WTC11 (cell line): ENCODE results near the gene PARP14. TPM values are rescaled to one million over a fixed set of nuclear protein-coding genes. Genes with fewer than 3 reads are reported as not detected.

Source experiments
- ATAC-seq: fragments of 200-7000 bp; cut with Tn5 transposase; 2 replicates; pipeline ENCODE4 v1.10.0; 2021; ENCODE audit warnings: mild to moderate bottlenecking, moderate library complexity
- CTCF ChIA-PET: fragments of 300-600 bp; sonication (Branson Sonifier 250); formaldehyde crosslinking; loops from one replicate; lab custom pipeline; 2021; ENCODE audit warnings: antibody characterized with exemption; lab: Charles Lee
- POLR2A ChIA-PET: fragments of 350-600 bp; sonication (Branson Sonifier 250); formaldehyde crosslinking; loops from one replicate; lab custom pipeline; 2021; ENCODE audit warnings: antibody characterized with exemption; lab: Charles Lee
- DNase-seq: peaks from one replicate; pipeline ENCODE4 v3.0.0; 2021; ENCODE audit warnings: low spot score
- H3K27ac Mint-ChIP-seq: 2 replicates; pipeline ENCODE4 v1.8.0; 2021; ENCODE audit warnings: mixed read lengths
- H3K27me3 Mint-ChIP-seq: 2 replicates; pipeline ENCODE4 v1.8.0; 2021; ENCODE audit warnings: low read depth, mild to moderate bottlenecking, moderate library complexity, mixed read lengths
- H3K36me3 Mint-ChIP-seq: 2 replicates; pipeline ENCODE4 v1.8.0; 2021; ENCODE audit warnings: mixed read lengths
- H3K4me1 Mint-ChIP-seq: 2 replicates; pipeline ENCODE4 v1.8.0; 2022; ENCODE audit warnings: mixed read lengths
- H3K4me3 Mint-ChIP-seq: 2 replicates; pipeline ENCODE4 v1.8.0; 2021; ENCODE audit warnings: mild to moderate bottlenecking, moderate library complexity, mixed read lengths
- H3K9me3 Mint-ChIP-seq: 2 replicates; pipeline ENCODE4 v1.8.0; 2021; ENCODE audit warnings: mixed read lengths
- ELF4 ChIP-seq: sonication (generic); formaldehyde crosslinking; IDR thresholded peaks from 2 replicates; pipeline ENCODE4 v1.8.1; 2022; ENCODE audit warnings: low read depth, mild to moderate bottlenecking, moderate library complexity, missing genetic modification reagents
- ESRRA ChIP-seq: sonication (generic); formaldehyde crosslinking; IDR thresholded peaks from 2 replicates; pipeline ENCODE4 v1.8.1; 2022; ENCODE audit warnings: mild to moderate bottlenecking, missing genetic modification reagents, borderline replicate concordance
- ETV6 ChIP-seq: sonication (generic); formaldehyde crosslinking; IDR thresholded peaks from 2 replicates; pipeline ENCODE4 v1.8.1; 2022; ENCODE audit warnings: mild to moderate bottlenecking, missing genetic modification reagents
- FOXP1 ChIP-seq: sonication (generic); formaldehyde crosslinking; IDR thresholded peaks from 2 replicates; pipeline ENCODE4 v1.8.0; 2022; ENCODE audit warnings: missing genetic modification reagents, mild to moderate bottlenecking, moderate library complexity, borderline replicate concordance
- GABPB1 ChIP-seq: sonication (generic); formaldehyde crosslinking; IDR thresholded peaks from 2 replicates; pipeline ENCODE4 v1.8.1; 2023; ENCODE audit warnings: mild to moderate bottlenecking, missing genetic modification reagents
- NR1H2 ChIP-seq: sonication (generic); formaldehyde crosslinking; IDR thresholded peaks from 2 replicates; pipeline ENCODE4 v1.9.0; 2021; ENCODE audit warnings: mild to moderate bottlenecking, moderate library complexity, missing genetic modification reagents
- ZNF263 ChIP-seq: sonication (generic); formaldehyde crosslinking; IDR thresholded peaks from 2 replicates; pipeline ENCODE4 v1.8.1; 2022; ENCODE audit warnings: low read depth, mild to moderate bottlenecking, moderate library complexity, missing genetic modification reagents
- ZNF423 ChIP-seq: fragments of 250-450 bp; sonication (Bioruptor Pico); IDR thresholded peaks from 2 replicates; pipeline ENCODE4 v2.1.2; 2022; ENCODE audit warnings: mild to moderate bottlenecking, moderate library complexity
- total RNA-seq: library from RNA; stranded (reverse); gene quantifications from 3 replicates; pipeline ENCODE4 v1.2.3, GENCODE V29; 2021
- TF ChIP-seq, protein P1 (sequence below): sonication (generic); formaldehyde crosslinking; IDR thresholded peaks from 2 replicates; pipeline ENCODE4 v1.8.1; 2023; ENCODE audit warnings: mild to moderate bottlenecking, missing genetic modification reagents, moderate library complexity
- TF ChIP-seq, protein P2 (sequence below): sonication (generic); formaldehyde crosslinking; conservative IDR thresholded peaks from 2 replicates; pipeline ENCODE4 v1.8.1; 2022; ENCODE audit warnings: mild to moderate bottlenecking, missing genetic modification reagents
- TF ChIP-seq, protein P3 (sequence below): sonication (generic); formaldehyde crosslinking; IDR thresholded peaks from 2 replicates; pipeline ENCODE4 v1.8.1; 2023; ENCODE audit warnings: mild to moderate bottlenecking, missing genetic modification reagents
- TF ChIP-seq, protein P4 (sequence below): sonication (generic); formaldehyde crosslinking; IDR thresholded peaks from 2 replicates; pipeline ENCODE4 v1.8.0; 2023; ENCODE audit warnings: missing genetic modification reagents, mild to moderate bottlenecking, borderline replicate concordance

The PARP14 gene
- total RNA-seq, 1 experiment from 2014 or later: 15.9 TPM

DNA sequence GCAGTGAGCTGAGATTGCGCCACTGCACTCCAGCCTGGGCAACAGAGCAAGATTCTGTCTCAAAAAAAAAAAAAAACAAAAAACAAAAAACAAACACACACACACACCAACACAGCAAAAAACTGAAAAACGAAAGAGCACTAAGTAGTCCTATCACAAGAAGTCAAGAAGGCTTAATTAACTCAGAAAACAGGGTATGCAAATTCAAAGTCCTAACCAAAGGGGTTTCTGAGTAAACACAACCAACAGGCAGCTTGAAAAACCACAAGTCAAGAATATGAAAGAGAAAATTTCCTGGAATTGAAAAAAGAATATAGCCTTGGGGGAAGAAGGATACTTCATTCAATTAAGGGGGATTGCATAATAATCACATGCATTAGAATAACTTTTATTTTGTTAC lies 37.7 kb upstream of the PARP14 start:
- TF ChIP-seq ZNF423 (CRISPR knock-in tag) (no peak), ELF4 (no peak), ZNF263 (no peak), FOXP1 (CRISPR knock-in tag) (no peak), GABPB1 (CRISPR knock-in tag) (no peak)
- TF ChIP-seq, protein P1, sequence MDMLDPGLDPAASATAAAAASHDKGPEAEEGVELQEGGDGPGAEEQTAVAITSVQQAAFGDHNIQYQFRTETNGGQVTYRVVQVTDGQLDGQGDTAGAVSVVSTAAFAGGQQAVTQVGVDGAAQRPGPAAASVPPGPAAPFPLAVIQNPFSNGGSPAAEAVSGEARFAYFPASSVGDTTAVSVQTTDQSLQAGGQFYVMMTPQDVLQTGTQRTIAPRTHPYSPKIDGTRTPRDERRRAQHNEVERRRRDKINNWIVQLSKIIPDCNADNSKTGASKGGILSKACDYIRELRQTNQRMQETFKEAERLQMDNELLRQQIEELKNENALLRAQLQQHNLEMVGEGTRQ (CRISPR knock-in tag): no peak
- TF ChIP-seq, protein P2, sequence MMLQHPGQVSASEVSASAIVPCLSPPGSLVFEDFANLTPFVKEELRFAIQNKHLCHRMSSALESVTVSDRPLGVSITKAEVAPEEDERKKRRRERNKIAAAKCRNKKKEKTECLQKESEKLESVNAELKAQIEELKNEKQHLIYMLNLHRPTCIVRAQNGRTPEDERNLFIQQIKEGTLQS (CRISPR knock-in tag): no peak
- CTCF ChIA-PET: no interaction called here
- POLR2A ChIA-PET: no interaction called here
- no peak for ATAC-seq
- Mint-ChIP-seq H3K9me3 (no peaks in the 10 kb centered on the region), H3K27ac (no peak overlapping the region), H3K36me3 (no peaks in the 10 kb centered on the region), H3K4me1 (peaks cover 10% of the 10 kb centered on the region), H3K4me3 (no peak overlapping the region), H3K27me3 (peaks cover 19% of the 10 kb centered on the region)
- no peak for DNase-seq

DNA sequence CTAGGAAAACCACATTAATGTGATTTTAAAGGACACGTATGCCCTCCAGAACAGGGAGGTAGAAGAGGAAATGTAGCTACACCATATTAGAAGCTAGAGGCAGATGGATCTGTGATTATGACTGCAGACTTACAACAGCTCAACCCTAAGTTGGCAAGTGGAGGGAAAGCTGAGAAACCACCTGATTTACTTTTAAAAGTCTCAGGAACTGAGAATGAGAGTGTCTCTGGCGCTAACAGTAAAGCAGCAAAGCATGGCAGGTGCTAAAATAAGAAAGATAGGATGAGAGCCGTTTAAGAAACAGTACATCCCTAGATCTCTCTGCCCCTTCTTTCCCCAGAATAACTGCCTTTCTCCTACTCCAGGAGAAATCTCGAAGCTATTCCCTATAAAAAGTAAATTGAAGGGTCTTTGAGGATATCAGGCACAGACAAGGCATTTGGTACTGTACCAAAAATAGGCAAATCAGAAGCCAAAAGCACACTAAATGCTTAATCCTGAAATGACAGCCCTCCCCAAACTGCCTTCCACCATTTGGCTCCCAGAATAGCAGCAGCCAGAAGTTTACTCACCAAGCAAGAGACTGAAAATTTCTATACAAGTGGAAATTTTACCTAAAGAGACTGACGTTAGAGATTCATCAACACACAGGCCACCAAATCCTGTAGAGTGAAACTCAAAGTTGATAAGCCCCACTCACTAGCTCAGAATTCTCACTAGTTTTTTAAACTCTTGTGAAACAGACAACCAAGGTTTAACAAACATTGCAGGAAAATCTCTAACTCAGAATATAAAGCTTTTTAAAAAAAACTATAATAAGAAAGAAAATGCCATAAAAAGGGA lies 34.3 kb upstream of the PARP14 start:
- CTCF ChIA-PET: interaction anchor here (0.7 kb wide), 1 partner anchor 14 kb away, joined by 3 read pairs; no protein-coding TSS in a partner anchor
- H3K9me3 Mint-ChIP-seq: peaks cover 11% of the 10 kb centered on the region

More for the DNA sequence above, 34.3 kb upstream of the PARP14 start:
- Mint-ChIP-seq H3K4me1 (peaks cover 16% of the 10 kb centered on the region), H3K27me3 (peaks cover 21% of the 10 kb centered on the region), H3K4me3 (no peak overlapping the region)
- no peak for DNase-seq
- POLR2A ChIA-PET: no interaction called here
- TF ChIP-seq, protein P3, sequence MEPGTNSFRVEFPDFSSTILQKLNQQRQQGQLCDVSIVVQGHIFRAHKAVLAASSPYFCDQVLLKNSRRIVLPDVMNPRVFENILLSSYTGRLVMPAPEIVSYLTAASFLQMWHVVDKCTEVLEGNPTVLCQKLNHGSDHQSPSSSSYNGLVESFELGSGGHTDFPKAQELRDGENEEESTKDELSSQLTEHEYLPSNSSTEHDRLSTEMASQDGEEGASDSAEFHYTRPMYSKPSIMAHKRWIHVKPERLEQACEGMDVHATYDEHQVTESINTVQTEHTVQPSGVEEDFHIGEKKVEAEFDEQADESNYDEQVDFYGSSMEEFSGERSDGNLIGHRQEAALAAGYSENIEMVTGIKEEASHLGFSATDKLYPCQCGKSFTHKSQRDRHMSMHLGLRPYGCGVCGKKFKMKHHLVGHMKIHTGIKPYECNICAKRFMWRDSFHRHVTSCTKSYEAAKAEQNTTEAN (CRISPR knock-in tag): no peak
- TF ChIP-seq, protein P4, sequence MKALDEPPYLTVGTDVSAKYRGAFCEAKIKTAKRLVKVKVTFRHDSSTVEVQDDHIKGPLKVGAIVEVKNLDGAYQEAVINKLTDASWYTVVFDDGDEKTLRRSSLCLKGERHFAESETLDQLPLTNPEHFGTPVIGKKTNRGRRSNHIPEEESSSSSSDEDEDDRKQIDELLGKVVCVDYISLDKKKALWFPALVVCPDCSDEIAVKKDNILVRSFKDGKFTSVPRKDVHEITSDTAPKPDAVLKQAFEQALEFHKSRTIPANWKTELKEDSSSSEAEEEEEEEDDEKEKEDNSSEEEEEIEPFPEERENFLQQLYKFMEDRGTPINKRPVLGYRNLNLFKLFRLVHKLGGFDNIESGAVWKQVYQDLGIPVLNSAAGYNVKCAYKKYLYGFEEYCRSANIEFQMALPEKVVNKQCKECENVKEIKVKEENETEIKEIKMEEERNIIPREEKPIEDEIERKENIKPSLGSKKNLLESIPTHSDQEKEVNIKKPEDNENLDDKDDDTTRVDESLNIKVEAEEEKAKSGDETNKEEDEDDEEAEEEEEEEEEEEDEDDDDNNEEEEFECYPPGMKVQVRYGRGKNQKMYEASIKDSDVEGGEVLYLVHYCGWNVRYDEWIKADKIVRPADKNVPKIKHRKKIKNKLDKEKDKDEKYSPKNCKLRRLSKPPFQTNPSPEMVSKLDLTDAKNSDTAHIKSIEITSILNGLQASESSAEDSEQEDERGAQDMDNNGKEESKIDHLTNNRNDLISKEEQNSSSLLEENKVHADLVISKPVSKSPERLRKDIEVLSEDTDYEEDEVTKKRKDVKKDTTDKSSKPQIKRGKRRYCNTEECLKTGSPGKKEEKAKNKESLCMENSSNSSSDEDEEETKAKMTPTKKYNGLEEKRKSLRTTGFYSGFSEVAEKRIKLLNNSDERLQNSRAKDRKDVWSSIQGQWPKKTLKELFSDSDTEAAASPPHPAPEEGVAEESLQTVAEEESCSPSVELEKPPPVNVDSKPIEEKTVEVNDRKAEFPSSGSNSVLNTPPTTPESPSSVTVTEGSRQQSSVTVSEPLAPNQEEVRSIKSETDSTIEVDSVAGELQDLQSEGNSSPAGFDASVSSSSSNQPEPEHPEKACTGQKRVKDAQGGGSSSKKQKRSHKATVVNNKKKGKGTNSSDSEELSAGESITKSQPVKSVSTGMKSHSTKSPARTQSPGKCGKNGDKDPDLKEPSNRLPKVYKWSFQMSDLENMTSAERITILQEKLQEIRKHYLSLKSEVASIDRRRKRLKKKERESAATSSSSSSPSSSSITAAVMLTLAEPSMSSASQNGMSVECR (CRISPR knock-in tag): no peak
- TF ChIP-seq ZNF423 (CRISPR knock-in tag): no peak
- TF ChIP-seq ETV6: no peak
- TF ChIP-seq NR1H2 (CRISPR knock-in tag): no peak
- TF ChIP-seq ESRRA: no peak
- TF ChIP-seq, all 79 proteins: peak for 0
- no peak overlapping the region for H3K27ac Mint-ChIP-seq
- no peak for ATAC-seq
- no peaks in the 10 kb centered on the region for H3K36me3 Mint-ChIP-seq
